GM23338 (cell line): ENCODE results near the gene NPAS3. TPM values are rescaled to one million over a fixed set of nuclear protein-coding genes. Genes with fewer than 3 reads are reported as not detected.

Experiments
- ATAC-seq: fragments of 200-7000 bp; cut with Tn5 transposase; 3 replicates; pipeline ENCODE4 v1.9.1; 2020
- DNase-seq: peaks from one replicate; pipeline ENCODE4 v3.0.0-alpha.2; 2015; ENCODE audit warnings: low spot score
- H2AFZ ChIP-seq: fragments of 200-600 bp; sonication (generic); 2 replicates; pipeline ENCODE4 v1.8.0; 2016; ENCODE audit warnings: antibody characterized with exemption, mild to moderate bottlenecking, moderate library complexity
- H3F3A ChIP-seq: fragments of 200-600 bp; sonication (generic); replicated peaks from 2 replicates; pipeline ENCODE4 v1.8.0; 2017; ENCODE audit warnings: antibody characterized with exemption, mixed run types, low read depth
- H3K27ac ChIP-seq: fragments of 200-600 bp; sonication (generic); 2 replicates; pipeline ENCODE4 v1.6.1; 2016; ENCODE audit warnings: low read depth
- H3K27me3 ChIP-seq: fragments of 200-600 bp; sonication (generic); 2 replicates; pipeline ENCODE4 v1.8.0; 2016; ENCODE audit warnings: mild to moderate bottlenecking, mixed run types, moderate library complexity; ENCODE audit not compliant: insufficient read depth
- H3K36me3 ChIP-seq: fragments of 200-600 bp; sonication (generic); 2 replicates; pipeline ENCODE4 v1.8.0; 2016; ENCODE audit warnings: mild to moderate bottlenecking; ENCODE audit not compliant: insufficient read depth
- H3K4me1 ChIP-seq: fragments of 200-600 bp; sonication (generic); 2 replicates; pipeline ENCODE4 v1.8.0; 2016; ENCODE audit warnings: mild to moderate bottlenecking, moderate library complexity; ENCODE audit not compliant: insufficient read depth
- H3K4me2 ChIP-seq: fragments of 200-600 bp; sonication (generic); 2 replicates; pipeline ENCODE4 v1.7.1; 2017; ENCODE audit warnings: mixed run types
- H3K4me3 ChIP-seq: fragments of 200-600 bp; sonication (generic); 2 replicates; pipeline ENCODE4 v1.6.1; 2016; ENCODE audit warnings: mixed run types
- H3K79me2 ChIP-seq: fragments of 200-600 bp; sonication (generic); replicated peaks from 2 replicates; pipeline ENCODE4 v1.8.0; 2017; ENCODE audit warnings: mild to moderate bottlenecking; ENCODE audit not compliant: insufficient read depth
- H3K9me2 ChIP-seq: fragments of 200-600 bp; sonication (generic); 2 replicates; pipeline ENCODE4 v1.8.0; 2017; ENCODE audit not compliant: insufficient read depth
- H4K20me1 ChIP-seq: fragments of 200-600 bp; sonication (generic); replicated peaks from 2 replicates; pipeline ENCODE4 v1.8.0; 2017; ENCODE audit warnings: mild to moderate bottlenecking; ENCODE audit not compliant: insufficient read depth
- H3K27ac Mint-ChIP-seq: 2 replicates; pipeline ENCODE4 v1.8.0; 2020; ENCODE audit warnings: inconsistent platforms, mild to moderate bottlenecking, moderate library complexity, mixed read lengths
- H3K27me3 Mint-ChIP-seq: 3 replicates; pipeline ENCODE4 v1.8.0; 2022; ENCODE audit warnings: low read depth, mild to moderate bottlenecking, moderate library complexity, mixed read lengths, inconsistent platforms; ENCODE audit not compliant: insufficient read depth, poor library complexity
- H3K36me3 Mint-ChIP-seq: 3 replicates; pipeline ENCODE4 v1.8.0; 2021; ENCODE audit warnings: low read depth, mild to moderate bottlenecking, inconsistent platforms, moderate library complexity, mixed read lengths
- H3K4me1 Mint-ChIP-seq: 3 replicates; pipeline ENCODE4 v1.8.0; 2020; ENCODE audit warnings: mild to moderate bottlenecking, inconsistent platforms, mixed read lengths
- H3K4me3 Mint-ChIP-seq: 3 replicates; pipeline ENCODE4 v1.8.0; 2021; ENCODE audit warnings: moderate library complexity, mild to moderate bottlenecking, inconsistent platforms, mixed read lengths
- H3K9me3 Mint-ChIP-seq: 3 replicates; pipeline ENCODE4 v1.8.0; 2020; ENCODE audit warnings: moderate library complexity, mild to moderate bottlenecking, inconsistent platforms, mixed read lengths
- ZNF114 ChIP-seq: fragments of 250-450 bp; sonication (Bioruptor Pico); IDR thresholded peaks from 2 replicates; pipeline ENCODE4 v1.5.0; 2020; ENCODE audit warnings: mild to moderate bottlenecking, moderate library complexity
- ZNF331 ChIP-seq: fragments of 250-450 bp; sonication (Bioruptor Pico); IDR thresholded peaks from 2 replicates; pipeline ENCODE4 v1.5.0; 2020; ENCODE audit warnings: low read depth, mild to moderate bottlenecking, moderate library complexity
- polyA plus RNA-seq: library from polyadenylated mRNA; unstranded; fragments of >200 nt; fragmentation: Nextera tagmentation; extraction: Ambion mirVana; gene quantifications from 2 replicates; pipeline ENCODE4 v1.2.1, GENCODE V29; 2016
- total RNA-seq: library from RNA; depleted of rRNA; stranded (reverse); fragments of >200 nt; shearing (Covaris generic); gene quantifications from 2 replicates; pipeline ENCODE4 v1.2.3, GENCODE V29; 2014
- TF ChIP-seq, protein P1 (sequence below), 2 experiments: fragments of 200-600 bp in 1 of 2; sonication (generic) in 1 of 2; conservative IDR thresholded peaks; 2 replicates each; pipeline versions ENCODE4 v1.5.1 to v1.6.1; 2016 to 2017; ENCODE audit warnings: antibody characterized with exemption in 2 of 2, low read depth in 2 of 2, mild to moderate bottlenecking in 2 of 2, moderate library complexity in 1 of 2
- TF ChIP-seq, protein P2 (sequence below): IDR thresholded peaks from one replicate; pipeline ENCODE4 v1.6.1; 2018; ENCODE audit warnings: antibody characterized with exemption; ENCODE audit not compliant: unreplicated experiment

Gene NPAS3
- total and polyA plus RNA-seq, 2 experiments from 2014 or later = 0.17 to 0.19 TPM

DNA sequence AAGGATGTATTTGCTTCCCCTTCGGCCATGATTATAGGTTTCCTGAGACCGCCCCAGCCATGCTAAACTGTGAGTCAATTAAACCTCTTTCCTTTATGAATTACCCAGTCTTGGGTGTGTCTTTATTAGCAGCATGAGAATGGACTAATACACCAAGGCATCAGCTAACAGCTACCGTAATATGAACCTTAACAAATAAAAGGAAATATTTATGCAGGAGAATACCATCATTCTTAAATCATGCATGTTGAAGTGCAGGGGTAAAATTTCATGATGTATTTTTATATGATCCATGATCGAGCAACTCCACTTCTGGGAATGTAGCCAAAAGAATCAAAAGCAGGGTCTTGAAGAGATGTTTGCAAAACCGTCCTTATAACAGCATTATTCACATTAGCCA, 379.0 kb downstream of the NPAS3 start:
- Histone ChIP-seq H3K4me1 (no peaks in the 10 kb centered on the region), H3K9me2 (no peaks in the 10 kb centered on the region), H3K79me2 (no peaks in the 10 kb centered on the region), H4K20me1 (no peaks in the 10 kb centered on the region), H3K27me3 (no peaks in the 10 kb centered on the region), H3K36me3 (no peaks in the 10 kb centered on the region), H3F3A (no peaks in the 10 kb centered on the region), H3K27ac (no peak overlapping the region), H2AFZ (no peak overlapping the region), H3K4me2 (no peak overlapping the region), H3K4me3 (no peak overlapping the region)
- H3K27ac Mint-ChIP-seq = no peak overlapping the region
- ATAC-seq (no peak), DNase-seq (no peak)
- no peaks in the 10 kb centered on the region for H3K9me3 Mint-ChIP-seq
- TF ChIP-seq, protein P1, sequence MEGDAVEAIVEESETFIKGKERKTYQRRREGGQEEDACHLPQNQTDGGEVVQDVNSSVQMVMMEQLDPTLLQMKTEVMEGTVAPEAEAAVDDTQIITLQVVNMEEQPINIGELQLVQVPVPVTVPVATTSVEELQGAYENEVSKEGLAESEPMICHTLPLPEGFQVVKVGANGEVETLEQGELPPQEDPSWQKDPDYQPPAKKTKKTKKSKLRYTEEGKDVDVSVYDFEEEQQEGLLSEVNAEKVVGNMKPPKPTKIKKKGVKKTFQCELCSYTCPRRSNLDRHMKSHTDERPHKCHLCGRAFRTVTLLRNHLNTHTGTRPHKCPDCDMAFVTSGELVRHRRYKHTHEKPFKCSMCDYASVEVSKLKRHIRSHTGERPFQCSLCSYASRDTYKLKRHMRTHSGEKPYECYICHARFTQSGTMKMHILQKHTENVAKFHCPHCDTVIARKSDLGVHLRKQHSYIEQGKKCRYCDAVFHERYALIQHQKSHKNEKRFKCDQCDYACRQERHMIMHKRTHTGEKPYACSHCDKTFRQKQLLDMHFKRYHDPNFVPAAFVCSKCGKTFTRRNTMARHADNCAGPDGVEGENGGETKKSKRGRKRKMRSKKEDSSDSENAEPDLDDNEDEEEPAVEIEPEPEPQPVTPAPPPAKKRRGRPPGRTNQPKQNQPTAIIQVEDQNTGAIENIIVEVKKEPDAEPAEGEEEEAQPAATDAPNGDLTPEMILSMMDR (conservative IDR thresholded peaks at IDR 0.05; ENCODE audit: low read depth in 2 of 2) = no peak
- TF ChIP-seq ZNF331 (CRISPR knock-in tag) = no peak
- TF ChIP-seq, protein P2, sequence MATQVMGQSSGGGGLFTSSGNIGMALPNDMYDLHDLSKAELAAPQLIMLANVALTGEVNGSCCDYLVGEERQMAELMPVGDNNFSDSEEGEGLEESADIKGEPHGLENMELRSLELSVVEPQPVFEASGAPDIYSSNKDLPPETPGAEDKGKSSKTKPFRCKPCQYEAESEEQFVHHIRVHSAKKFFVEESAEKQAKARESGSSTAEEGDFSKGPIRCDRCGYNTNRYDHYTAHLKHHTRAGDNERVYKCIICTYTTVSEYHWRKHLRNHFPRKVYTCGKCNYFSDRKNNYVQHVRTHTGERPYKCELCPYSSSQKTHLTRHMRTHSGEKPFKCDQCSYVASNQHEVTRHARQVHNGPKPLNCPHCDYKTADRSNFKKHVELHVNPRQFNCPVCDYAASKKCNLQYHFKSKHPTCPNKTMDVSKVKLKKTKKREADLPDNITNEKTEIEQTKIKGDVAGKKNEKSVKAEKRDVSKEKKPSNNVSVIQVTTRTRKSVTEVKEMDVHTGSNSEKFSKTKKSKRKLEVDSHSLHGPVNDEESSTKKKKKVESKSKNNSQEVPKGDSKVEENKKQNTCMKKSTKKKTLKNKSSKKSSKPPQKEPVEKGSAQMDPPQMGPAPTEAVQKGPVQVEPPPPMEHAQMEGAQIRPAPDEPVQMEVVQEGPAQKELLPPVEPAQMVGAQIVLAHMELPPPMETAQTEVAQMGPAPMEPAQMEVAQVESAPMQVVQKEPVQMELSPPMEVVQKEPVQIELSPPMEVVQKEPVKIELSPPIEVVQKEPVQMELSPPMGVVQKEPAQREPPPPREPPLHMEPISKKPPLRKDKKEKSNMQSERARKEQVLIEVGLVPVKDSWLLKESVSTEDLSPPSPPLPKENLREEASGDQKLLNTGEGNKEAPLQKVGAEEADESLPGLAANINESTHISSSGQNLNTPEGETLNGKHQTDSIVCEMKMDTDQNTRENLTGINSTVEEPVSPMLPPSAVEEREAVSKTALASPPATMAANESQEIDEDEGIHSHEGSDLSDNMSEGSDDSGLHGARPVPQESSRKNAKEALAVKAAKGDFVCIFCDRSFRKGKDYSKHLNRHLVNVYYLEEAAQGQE = no peak
- no peaks in the 10 kb centered on the region for H3K27me3 Mint-ChIP-seq
- no peaks in the 10 kb centered on the region for H3K36me3 Mint-ChIP-seq
- H3K4me3 Mint-ChIP-seq = no peak overlapping the region
- no peaks in the 10 kb centered on the region; the same call in 2 of the 3 replicates for H3K4me1 Mint-ChIP-seq

DNA sequence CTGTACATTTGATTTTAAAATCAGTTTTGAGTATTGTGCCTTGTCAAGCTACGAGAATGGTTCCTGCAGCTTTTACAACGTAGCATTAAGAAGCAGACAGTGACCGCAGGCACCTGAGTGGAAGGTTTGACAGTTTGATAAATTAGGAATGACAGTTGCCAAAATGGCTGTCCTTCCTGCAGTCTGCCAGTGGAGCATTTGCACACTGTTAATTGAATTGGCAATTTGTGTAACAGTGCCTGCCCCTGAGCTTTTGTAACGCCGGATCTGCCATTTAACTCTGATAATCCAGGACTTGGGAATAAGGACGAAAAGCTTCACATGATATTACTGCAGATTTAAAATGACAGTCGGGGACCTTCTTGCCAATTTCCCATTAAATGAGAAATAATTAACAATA, 385.3 kb downstream of the NPAS3 start:
- Histone ChIP-seq H3K79me2 (no peaks in the 10 kb centered on the region), H3K4me1 (no peaks in the 10 kb centered on the region), H3K4me2 (no peak overlapping the region), H4K20me1 (no peaks in the 10 kb centered on the region), H3K27me3 (no peaks in the 10 kb centered on the region), H3K27ac (no peak overlapping the region), H3F3A (no peaks in the 10 kb centered on the region), H3K9me2 (no peaks in the 10 kb centered on the region), H2AFZ (no peak overlapping the region), H3K4me3 (no peak overlapping the region), H3K36me3 (no peaks in the 10 kb centered on the region)
- no peaks in the 10 kb centered on the region for H3K4me1 Mint-ChIP-seq
- no peak overlapping the region for H3K27ac Mint-ChIP-seq
- peaks cover 3% of the 10 kb centered on the region for H3K27me3 Mint-ChIP-seq
- H3K4me3 Mint-ChIP-seq = no peak overlapping the region
- TF ChIP-seq, protein P1 (conservative IDR thresholded peaks at IDR 0.05; ENCODE audit: low read depth in 2 of 2) = no peak
- no peak for TF ChIP-seq ZNF114 (CRISPR knock-in tag)
- H3K9me3 Mint-ChIP-seq = no peaks in the 10 kb centered on the region
- H3K36me3 Mint-ChIP-seq = no peaks in the 10 kb centered on the region
- no peak for DNase-seq
- ATAC-seq = no peak
